CD4-positive, alpha-beta T cell (primary cell): ENCODE results near the gene OR2H2. TPM values are rescaled to one million over a fixed set of nuclear protein-coding genes. Genes with fewer than 3 reads are reported as not detected.

Experiments
- ATAC-seq: fragments of 200-7000 bp; cut with Tn5 transposase; one replicate; pipeline ENCODE4 v1.10.0; 2022; ENCODE audit warnings: mild to moderate bottlenecking; ENCODE audit not compliant: poor library complexity
- CTCF ChIA-PET: fragments of 350-600 bp; sonication (Branson Sonifier 250); formaldehyde crosslinking; loops from one replicate; lab custom pipeline; 2021; ENCODE audit warnings: antibody characterized with exemption, inconsistent platforms; lab: Charles Lee
- POLR2A ChIA-PET: fragments of 350-600 bp; sonication (Branson Sonifier 250); formaldehyde crosslinking; loops from one replicate; lab custom pipeline; 2021; ENCODE audit warnings: antibody characterized with exemption, inconsistent platforms; lab: Charles Lee
- DNase-seq, 14 experiments: peaks; one replicate each; pipeline ENCODE4 v3.0.0-alpha.2; 2013 to 2020; ENCODE audit warnings: mixed read lengths in 2 of 14
- H3K27ac ChIP-seq, 2 donors: one replicate each; pipeline versions ENCODE4 v1.5.1 to v1.7.0; 2013; ENCODE audit warnings: low read length in 2 of 2, low read depth in 1 of 2, mild to moderate bottlenecking in 1 of 2
- H3K27me3 ChIP-seq, 2 experiments: 1 replicate in 1 of 2; 2 replicates in 1 of 2; pipeline versions ENCODE4 v1.6.1 to v1.7.0; 2013; ENCODE audit warnings: low read length in 2 of 2, control low read depth in 1 of 2, mild to moderate bottlenecking in 1 of 2, moderate library complexity in 1 of 2; ENCODE audit not compliant: insufficient read depth in 2 of 2, control insufficient read depth in 1 of 2
- H3K36me3 ChIP-seq: one replicate; pipeline ENCODE4 v1.6.1; 2013; ENCODE audit warnings: low read length, control low read depth; ENCODE audit not compliant: insufficient read depth
- H3K4me1 ChIP-seq: one replicate; pipeline ENCODE4 v1.6.1; 2013; ENCODE audit warnings: low read length, control low read depth; ENCODE audit not compliant: insufficient read depth
- H3K4me3 ChIP-seq: one replicate; pipeline ENCODE4 v1.5.1; 2013; ENCODE audit warnings: mild to moderate bottlenecking, low read length, moderate library complexity
- H3K9me3 ChIP-seq, 2 experiments: 1 replicate in 1 of 2; 2 replicates in 1 of 2; pipeline versions ENCODE4 v1.6.1 to v1.7.0; 2013; ENCODE audit warnings: low read length in 2 of 2, mild to moderate bottlenecking in 2 of 2, control low read depth in 1 of 2, moderate library complexity in 1 of 2; ENCODE audit not compliant: control insufficient read depth in 1 of 2, insufficient read depth in 1 of 2
- H3K27ac Mint-ChIP-seq: one replicate; pipeline ENCODE4 v1.8.0; 2020; ENCODE audit warnings: mixed read lengths
- H3K27me3 Mint-ChIP-seq: one replicate; pipeline ENCODE4 v1.8.0; 2021; ENCODE audit warnings: mixed read lengths
- H3K36me3 Mint-ChIP-seq: one replicate; pipeline ENCODE4 v1.8.0; 2021; ENCODE audit warnings: low read depth, mixed read lengths
- H3K4me1 Mint-ChIP-seq: one replicate; pipeline ENCODE4 v1.8.0; 2021; ENCODE audit warnings: low read depth, mixed read lengths
- H3K4me3 Mint-ChIP-seq: one replicate; pipeline ENCODE4 v1.8.0; 2020; ENCODE audit warnings: mild to moderate bottlenecking, mixed read lengths
- H3K9me3 Mint-ChIP-seq: one replicate; pipeline ENCODE4 v1.8.0; 2020; ENCODE audit warnings: mixed read lengths
- intact Hi-C, 2 experiments: fragments of 100-400 bp; cut with DNase I in 1 of 2; cut with micrococcal nuclease in 1 of 2; formaldehyde crosslinking; loops; one replicate each; pipeline versions ENCODE4 v1.15.1 to v1.9.0; 2023 to 2025; cut with DNase I, micrococcal nuclease
- polyA plus RNA-seq, 2 donors: library from polyadenylated mRNA; unstranded; fragments of 120-200 nt; gene quantifications; one replicate each; pipeline ENCODE4 v1.2.1, GENCODE V29; 2013
- total RNA-seq, 174 experiments: library from RNA in 2 of 174; stranded (reverse) in 2 of 174; gene quantifications; one replicate each; pipeline ENCODE4 v1.2.3 and lab custom pipeline; 2021 to 2026
- TF ChIP-seq, protein P1 (sequence below): fragments of 200-600 bp; IDR thresholded peaks from one replicate; pipeline ENCODE4 v1.8.0; 2022; ENCODE audit warnings: antibody characterized with exemption, mild to moderate bottlenecking

Gene OR2H2
- total RNA-seq (not detected), total RNA-seq (lab: John Stamatoyannopoulos, UW) (0 to 0.04 (median 0) reads per million in 172 experiments)
- 0.10 TPM for polyA plus RNA-seq (2013, experiment 1 of 2)
- 0.56 TPM for polyA plus RNA-seq (2013, experiment 2 of 2)

DNA sequence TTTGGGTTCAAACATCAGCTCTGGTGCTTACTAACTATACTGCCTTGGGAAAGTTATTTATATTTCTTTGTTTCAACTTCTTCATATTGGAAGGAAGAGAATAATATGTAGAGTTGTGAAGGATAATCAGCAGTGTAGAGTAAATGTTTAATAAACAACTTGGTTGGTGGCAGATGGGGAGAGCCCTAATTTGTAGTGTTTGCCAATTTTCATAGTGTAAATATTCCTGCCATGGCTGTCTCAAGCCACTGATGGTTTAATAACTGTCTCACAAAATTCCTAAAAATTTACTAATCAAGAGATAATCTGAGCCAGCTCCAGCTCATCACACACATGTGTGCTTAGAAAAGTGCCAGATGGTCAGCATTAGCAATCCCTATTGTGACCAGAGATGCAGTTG is at the start of gene OR2H2:
Gene OR2H2 (plus strand): TSS at position 301 of the 400 bp plus-strand sequence. CDS start 2,824 bp downstream, outside the sequence.
- CTCF ChIA-PET: no interaction called here
- Mint-ChIP-seq H3K4me1 (no peaks in the 10 kb centered on the region), H3K27me3 (peaks cover 65% of the 10 kb centered on the region), H3K9me3 (no peaks in the 10 kb centered on the region), H3K4me3 (no peak within 1 kb of the TSS), H3K27ac (no peak within 1 kb of the TSS), H3K36me3 (no peaks in the 10 kb centered on the region)
- Histone ChIP-seq H3K9me3 (no peaks in the 10 kb centered on the region), H3K36me3 (no peaks in the 10 kb centered on the region), H3K27me3 (peaks cover 4 to 10% of the 10 kb centered on the region in 2 experiments), H3K27ac (no peak within 1 kb of the TSS), H3K4me3 (no peak within 1 kb of the TSS), H3K4me1 (no peaks in the 10 kb centered on the region)
- intact Hi-C loops: loop anchor here in 1 of 2 experiments (5.0 kb wide), 1 partner anchor 748 kb away; no protein-coding TSS in a partner anchor
- POLR2A ChIA-PET: no interaction called here
- ATAC-seq: no peak
- TF ChIP-seq, protein P1, sequence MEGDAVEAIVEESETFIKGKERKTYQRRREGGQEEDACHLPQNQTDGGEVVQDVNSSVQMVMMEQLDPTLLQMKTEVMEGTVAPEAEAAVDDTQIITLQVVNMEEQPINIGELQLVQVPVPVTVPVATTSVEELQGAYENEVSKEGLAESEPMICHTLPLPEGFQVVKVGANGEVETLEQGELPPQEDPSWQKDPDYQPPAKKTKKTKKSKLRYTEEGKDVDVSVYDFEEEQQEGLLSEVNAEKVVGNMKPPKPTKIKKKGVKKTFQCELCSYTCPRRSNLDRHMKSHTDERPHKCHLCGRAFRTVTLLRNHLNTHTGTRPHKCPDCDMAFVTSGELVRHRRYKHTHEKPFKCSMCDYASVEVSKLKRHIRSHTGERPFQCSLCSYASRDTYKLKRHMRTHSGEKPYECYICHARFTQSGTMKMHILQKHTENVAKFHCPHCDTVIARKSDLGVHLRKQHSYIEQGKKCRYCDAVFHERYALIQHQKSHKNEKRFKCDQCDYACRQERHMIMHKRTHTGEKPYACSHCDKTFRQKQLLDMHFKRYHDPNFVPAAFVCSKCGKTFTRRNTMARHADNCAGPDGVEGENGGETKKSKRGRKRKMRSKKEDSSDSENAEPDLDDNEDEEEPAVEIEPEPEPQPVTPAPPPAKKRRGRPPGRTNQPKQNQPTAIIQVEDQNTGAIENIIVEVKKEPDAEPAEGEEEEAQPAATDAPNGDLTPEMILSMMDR: no peak
- DNase-seq: no peak

DNA sequence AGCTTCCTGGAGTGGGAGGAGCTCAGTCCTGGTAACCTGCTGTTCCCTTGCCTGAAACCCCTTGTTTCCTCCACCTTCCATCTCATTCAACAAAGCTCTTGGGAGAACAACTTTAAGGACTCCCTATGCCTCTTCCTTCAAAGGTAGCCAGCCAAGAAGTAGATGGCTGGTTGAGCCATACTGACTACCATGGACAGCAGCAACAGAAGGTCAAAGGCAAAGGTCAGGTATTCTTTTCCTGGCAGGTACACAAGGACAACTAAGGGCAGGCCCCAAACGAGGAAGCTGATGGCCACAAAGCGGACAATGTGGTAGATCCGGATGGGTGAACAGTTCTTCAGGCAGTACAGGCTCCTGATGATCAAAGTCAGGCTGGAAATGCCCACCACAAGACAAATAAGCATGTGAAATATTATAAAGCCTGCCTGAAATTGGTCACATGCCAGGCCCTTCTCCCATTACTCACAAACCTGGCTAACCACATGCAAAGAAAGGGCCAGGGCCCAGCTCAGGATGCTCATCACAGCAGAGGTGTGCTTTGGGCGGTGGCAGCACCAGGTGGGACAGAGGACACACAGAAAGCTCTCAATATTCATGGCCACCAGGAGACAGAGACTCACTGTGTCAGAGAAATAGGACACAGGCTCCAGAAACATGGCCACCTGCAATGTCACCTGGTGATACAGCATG is 47.1 kb upstream of the OR2H2 start:
- Mint-ChIP-seq H3K27ac (no peak overlapping the region), H3K27me3 (peaks cover 17% of the 10 kb centered on the region), H3K4me1 (no peaks in the 10 kb centered on the region), H3K4me3 (no peak overlapping the region), H3K9me3 (no peaks in the 10 kb centered on the region), H3K36me3 (no peaks in the 10 kb centered on the region)
- DNase-seq: no peak
- TF ChIP-seq, protein P1: no peak
- H3K27me3 ChIP-seq: peaks cover 0 to 5% of the 10 kb centered on the region in 2 experiments
- no peak overlapping the region for H3K4me3 ChIP-seq
- POLR2A ChIA-PET: no interaction called here
- no peak for ATAC-seq
- CTCF ChIA-PET: no interaction called here
- H3K27ac ChIP-seq: no peak overlapping the region
- no peaks in the 10 kb centered on the region for H3K36me3 ChIP-seq
- intact Hi-C loops: no loop called here
- no peaks in the 10 kb centered on the region for H3K9me3 ChIP-seq
- H3K4me1 ChIP-seq: no peaks in the 10 kb centered on the region

DNA sequence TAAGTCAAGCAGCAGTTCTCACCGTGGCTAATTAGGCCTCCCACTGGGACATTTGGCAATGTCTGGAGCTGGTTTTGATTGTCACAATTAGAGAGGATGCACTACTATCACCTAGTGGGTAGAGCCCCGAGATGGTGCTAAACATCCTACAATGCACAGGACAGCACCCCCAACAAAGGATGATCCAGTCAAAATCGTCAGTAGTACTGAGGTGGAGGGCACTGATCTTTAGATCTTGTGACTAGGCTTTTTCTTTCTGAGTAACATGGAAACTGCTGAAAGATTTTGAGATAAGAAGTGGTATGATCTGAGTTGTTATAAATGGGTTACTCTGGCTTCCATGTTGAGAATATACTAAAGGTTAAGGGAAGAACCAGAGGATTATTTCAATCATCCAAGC is 37.3 kb upstream of the OR2H2 start:
- Histone ChIP-seq H3K4me3 (no peak overlapping the region), H3K4me1 (no peaks in the 10 kb centered on the region), H3K36me3 (no peaks in the 10 kb centered on the region), H3K27me3 (peaks cover 5 to 6% of the 10 kb centered on the region in 2 experiments), H3K9me3 (no peaks in the 10 kb centered on the region), H3K27ac (no peak overlapping the region)
- no peak overlapping the region for H3K4me3 Mint-ChIP-seq
- peaks cover 71% of the 10 kb centered on the region for H3K27me3 Mint-ChIP-seq
- ChIA-PET POLR2A (no interaction called here), CTCF (no interaction called here)
- ATAC-seq (no peak), DNase-seq (no peak)
- no peak overlapping the region for H3K27ac Mint-ChIP-seq
- peaks cover under 1% of the 10 kb centered on the region for H3K4me1 Mint-ChIP-seq
- no peaks in the 10 kb centered on the region for H3K9me3 Mint-ChIP-seq
- TF ChIP-seq, protein P1: no peak
- intact Hi-C loops: no loop called here
- no peaks in the 10 kb centered on the region for H3K36me3 Mint-ChIP-seq
